Keratinocyte (primary cell): ENCODE data around the gene CKAP4. TPM values are rescaled to one million over a fixed set of nuclear protein-coding genes. Genes with fewer than 3 reads are reported as not detected.

Experiments
- DNase-seq: peaks from one replicate; pipeline ENCODE4 v3.0.0-alpha.2; 2011; ENCODE audit warnings: low read depth, missing footprints, low spot score
- FAIRE-seq: peaks from 2 replicates; lab custom pipeline; 2011; peaks lifted over from hg19 to GRCh38; lab: Jason Lieb, UNC
- H2AFZ ChIP-seq: 2 replicates; pipeline ENCODE4 v1.6.0; 2012; ENCODE audit warnings: low read length, control low read depth, inconsistent platforms; ENCODE audit not compliant: control insufficient read depth
- H3K27ac ChIP-seq: 2 replicates; pipeline ENCODE4 v1.5.1; 2011; ENCODE audit warnings: low read length; ENCODE audit not compliant: control insufficient read depth, insufficient read depth
- H3K27me3 ChIP-seq: 3 replicates; pipeline ENCODE4 v1.6.0; 2011; ENCODE audit warnings: low read length; ENCODE audit not compliant: control insufficient read depth, insufficient read depth; ENCODE audit errors: extremely low read depth
- H3K36me3 ChIP-seq, 2 experiments: 2 replicates in 1 of 2; 3 replicates in 1 of 2; pipeline ENCODE4 v1.5.1; 2011; ENCODE audit warnings: low read length in 2 of 2, mild to moderate bottlenecking in 1 of 2; ENCODE audit not compliant: control insufficient read depth in 2 of 2, insufficient read depth in 2 of 2; ENCODE audit errors: extremely low read depth in 1 of 2
- H3K4me1 ChIP-seq: 3 replicates; pipeline ENCODE4 v1.5.1; 2011; ENCODE audit warnings: low read length; ENCODE audit not compliant: control insufficient read depth, insufficient read depth; ENCODE audit errors: extremely low read depth
- H3K4me2 ChIP-seq: 3 replicates; pipeline ENCODE4 v1.6.0; 2011; ENCODE audit warnings: low read depth, low read length; ENCODE audit not compliant: control insufficient read depth, insufficient read depth; ENCODE audit errors: extremely low read depth
- H3K4me3 ChIP-seq, 3 experiments: fragments of 200-600 bp in 1 of 3; sonication (generic) in 1 of 3; 2 replicates in 2 of 3; 3 replicates in 1 of 3; pipeline ENCODE4 v1.5.1; 2011 to 2016; ENCODE audit warnings: low read length in 3 of 3, mild to moderate bottlenecking in 3 of 3, control low read depth in 2 of 3, inconsistent platforms in 1 of 3, low read depth in 1 of 3, mixed read lengths in 1 of 3, mixed run types in 1 of 3, moderate library complexity in 1 of 3; ENCODE audit not compliant: control insufficient read depth in 2 of 3, insufficient read depth in 2 of 3; ENCODE audit errors: extremely low read depth in 1 of 3
- H3K79me2 ChIP-seq: 2 replicates; pipeline ENCODE4 v1.6.0; 2012; ENCODE audit warnings: low read length; ENCODE audit not compliant: control insufficient read depth, insufficient read depth
- H3K9ac ChIP-seq: 3 replicates; pipeline ENCODE4 v1.6.0; 2011; ENCODE audit warnings: low read length; ENCODE audit not compliant: control insufficient read depth, insufficient read depth; ENCODE audit errors: extremely low read depth
- H3K9me1 ChIP-seq: 3 replicates; pipeline ENCODE4 v1.6.0; 2011; ENCODE audit warnings: low read length; ENCODE audit not compliant: control insufficient read depth, insufficient read depth; ENCODE audit errors: extremely low read depth
- H3K9me3 ChIP-seq: 2 replicates; pipeline ENCODE4 v1.5.1; 2012; ENCODE audit warnings: low read depth, low read length; ENCODE audit not compliant: control insufficient read depth
- H4K20me1 ChIP-seq: 3 replicates; pipeline ENCODE4 v1.6.0; 2011; ENCODE audit warnings: low read length; ENCODE audit not compliant: control insufficient read depth, insufficient read depth; ENCODE audit errors: extremely low read depth
- EZH2 ChIP-seq: IDR thresholded peaks from one replicate; pipeline ENCODE4 v1.6.1; 2012; ENCODE audit warnings: inconsistent platforms, mild to moderate bottlenecking, low read length, moderate library complexity
- dilution Hi-C: fragments of 300-500 bp; cut with MboI; formaldehyde crosslinking; loops from one replicate; pipeline ENCODE4 v1.7.0; 2020; ENCODE audit warnings: low sequenced_read_pairs; ENCODE audit not compliant: extremely low pct_ligation_motif_present
- polyA plus RNA-seq, 5 experiments: library from polyadenylated mRNA; depleted of rRNA in 3 of 5; stranded (reverse) in 3 of 5; stranded (forward) in 1 of 5; unstranded in 1 of 5; fragments of >200 nt; gene quantifications; 1 replicate in 1 of 5; 2 replicates in 3 of 5; 3 replicates in 1 of 5; pipeline versions ENCODE4 v1.2.1 to v1.2.3, GENCODE V29; 2011 to 2012; ENCODE audit warnings: missing spikeins in 2 of 5, low read depth in 1 of 5, low replicate concordance in 1 of 5
- TF ChIP-seq, protein P1 (sequence below), 3 experiments: IDR thresholded peaks in 1 of 3; conservative IDR thresholded peaks in 1 of 3; optimal IDR thresholded peaks in 1 of 3; 2 replicates in 2 of 3; 3 replicates in 1 of 3; pipeline versions ENCODE3 to v1.5.1; 2011; ENCODE audit warnings: low read length in 3 of 3, mild to moderate bottlenecking in 3 of 3, moderate library complexity in 2 of 3, control low read depth in 1 of 3, inconsistent platforms in 1 of 3; ENCODE audit not compliant: insufficient read depth in 2 of 3; ENCODE audit errors: extremely low read depth in 1 of 3

Gene CKAP4
- polyA plus RNA-seq, 1 donor (not counting 4 experiments of a cell fraction or from before 2014, with no cell fraction given), result 84.5 TPM

DNA sequence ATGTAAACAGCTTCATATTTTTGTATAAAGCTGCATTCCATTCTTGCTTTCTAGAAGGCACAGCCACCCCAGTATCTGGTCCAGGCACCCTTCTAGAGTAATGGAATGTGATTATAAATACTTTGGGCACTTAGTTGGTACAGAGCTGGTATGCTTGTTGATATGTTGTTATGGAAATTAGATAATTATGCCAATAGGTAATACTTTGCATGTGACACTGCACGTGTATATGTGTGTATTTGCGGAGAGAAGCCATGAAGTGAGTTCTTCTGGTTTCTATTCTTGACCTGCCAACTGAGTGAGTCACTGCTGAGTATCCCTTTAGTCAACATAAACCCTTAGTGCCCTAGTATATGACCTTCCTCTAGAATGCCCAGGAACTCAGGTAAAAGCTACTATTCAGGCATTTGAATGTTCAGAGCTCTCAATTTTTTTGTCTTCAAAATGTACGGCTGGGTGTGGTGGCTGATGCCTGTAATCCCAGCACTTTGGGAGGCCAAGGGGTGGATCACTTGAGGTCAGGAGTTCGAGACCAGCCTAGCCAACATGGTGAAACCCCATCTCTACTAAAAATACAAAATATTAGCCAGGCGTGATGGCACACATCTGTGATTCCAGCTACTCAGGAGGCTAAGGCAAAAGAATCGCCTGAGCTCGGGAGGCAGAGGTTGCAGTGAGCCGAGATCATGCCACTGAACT lies 48.5 kb upstream of the CKAP4 start:
- peak; percentile 81 for DNase-seq
- peak overlapping the region; percentile 58 for H3K27ac ChIP-seq
- TF ChIP-seq, protein P1, sequence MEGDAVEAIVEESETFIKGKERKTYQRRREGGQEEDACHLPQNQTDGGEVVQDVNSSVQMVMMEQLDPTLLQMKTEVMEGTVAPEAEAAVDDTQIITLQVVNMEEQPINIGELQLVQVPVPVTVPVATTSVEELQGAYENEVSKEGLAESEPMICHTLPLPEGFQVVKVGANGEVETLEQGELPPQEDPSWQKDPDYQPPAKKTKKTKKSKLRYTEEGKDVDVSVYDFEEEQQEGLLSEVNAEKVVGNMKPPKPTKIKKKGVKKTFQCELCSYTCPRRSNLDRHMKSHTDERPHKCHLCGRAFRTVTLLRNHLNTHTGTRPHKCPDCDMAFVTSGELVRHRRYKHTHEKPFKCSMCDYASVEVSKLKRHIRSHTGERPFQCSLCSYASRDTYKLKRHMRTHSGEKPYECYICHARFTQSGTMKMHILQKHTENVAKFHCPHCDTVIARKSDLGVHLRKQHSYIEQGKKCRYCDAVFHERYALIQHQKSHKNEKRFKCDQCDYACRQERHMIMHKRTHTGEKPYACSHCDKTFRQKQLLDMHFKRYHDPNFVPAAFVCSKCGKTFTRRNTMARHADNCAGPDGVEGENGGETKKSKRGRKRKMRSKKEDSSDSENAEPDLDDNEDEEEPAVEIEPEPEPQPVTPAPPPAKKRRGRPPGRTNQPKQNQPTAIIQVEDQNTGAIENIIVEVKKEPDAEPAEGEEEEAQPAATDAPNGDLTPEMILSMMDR (optimal IDR thresholded peaks at IDR 0.05 in 1 of 3, IDR thresholded peaks at IDR 0.05 in 1 of 3, conservative IDR thresholded peaks at IDR 0.05 in 1 of 3; ENCODE audit: extremely low read depth in 1 of 3, insufficient read depth in 2 of 3, low read length in 3 of 3), result no peak
- TF ChIP-seq EZH2, result no peak
- FAIRE-seq, result peak; percentile 85
- no peak overlapping the region for H2AFZ ChIP-seq
- H3K9me3 ChIP-seq, result no peaks in the 10 kb centered on the region
- H3K79me2 ChIP-seq, result no peaks in the 10 kb centered on the region
- H3K4me3 ChIP-seq, result no peak overlapping the region
- H3K36me3 ChIP-seq, result no peaks in the 10 kb centered on the region
- H3K9ac ChIP-seq, result no peak overlapping the region
- H3K9me1 ChIP-seq, result no peaks in the 10 kb centered on the region
- no peaks in the 10 kb centered on the region for H4K20me1 ChIP-seq
- peaks cover 13% of the 10 kb centered on the region for H3K4me1 ChIP-seq
- H3K4me2 ChIP-seq, result peak overlapping the region; percentile 64
- H3K27me3 ChIP-seq, result no peaks in the 10 kb centered on the region
- dilution Hi-C loops, result no loop called here

GRCh38 chr12:106292339-106292738 lies 44.5 kb upstream of the CKAP4 start:
- no peaks in the 10 kb centered on the region for H3K79me2 ChIP-seq
- no peaks in the 10 kb centered on the region for H3K9me1 ChIP-seq
- H3K4me2 ChIP-seq, result no peak overlapping the region
- peaks cover 0 to 4% of the 10 kb centered on the region in 2 experiments for H3K36me3 ChIP-seq
- H3K9me3 ChIP-seq, result no peaks in the 10 kb centered on the region
- H2AFZ ChIP-seq, result no peak overlapping the region
- H4K20me1 ChIP-seq, result no peaks in the 10 kb centered on the region
- dilution Hi-C loops, result no loop called here
- H3K27ac ChIP-seq, result no peak overlapping the region
- FAIRE-seq (no peak), DNase-seq (no peak)
- no peak overlapping the region for H3K4me3 ChIP-seq
- H3K9ac ChIP-seq, result no peak overlapping the region
- H3K27me3 ChIP-seq, result no peaks in the 10 kb centered on the region
- TF ChIP-seq EZH2, result no peak
- TF ChIP-seq, protein P1 (optimal IDR thresholded peaks at IDR 0.05 in 1 of 3, IDR thresholded peaks at IDR 0.05 in 1 of 3, conservative IDR thresholded peaks at IDR 0.05 in 1 of 3; ENCODE audit: extremely low read depth in 1 of 3, insufficient read depth in 2 of 3, low read length in 3 of 3), result no peak
- peaks cover 29% of the 10 kb centered on the region for H3K4me1 ChIP-seq
